GM23248 (cell line): ENCODE data around the gene KISS1R. TPM values are rescaled to one million over a fixed set of nuclear protein-coding genes. Genes with fewer than 3 reads are reported as not detected.
"Not testable (repeated sequence)": the region's sequence is repeated elsewhere in the genome, so short reads cannot be mapped to it uniquely, and the experiment has no call there.

Source experiments
- DNase-seq: peaks from one replicate; pipeline ENCODE4 v3.0.0-alpha.2; 2015
- H2AFZ ChIP-seq: fragments of 200-600 bp; sonication (generic); 2 replicates; pipeline ENCODE4 v1.6.1; 2016; ENCODE audit warnings: antibody characterized with exemption
- H3F3A ChIP-seq: fragments of 200-600 bp; sonication (generic); 2 replicates; pipeline ENCODE4 v1.6.1; 2016; ENCODE audit warnings: mild to moderate bottlenecking, antibody characterized with exemption, mixed run types; ENCODE audit not compliant: insufficient read depth
- H3K27ac ChIP-seq: fragments of 200-600 bp; sonication (generic); 2 replicates; pipeline ENCODE4 v1.5.1; 2016; ENCODE audit warnings: mild to moderate bottlenecking
- H3K27me3 ChIP-seq: fragments of 200-600 bp; sonication (generic); replicated peaks from 2 replicates; pipeline ENCODE4 v1.6.1; 2016; ENCODE audit warnings: mild to moderate bottlenecking; ENCODE audit not compliant: insufficient read depth
- H3K36me3 ChIP-seq: fragments of 200-600 bp; sonication (generic); 2 replicates; pipeline ENCODE4 v1.6.1; 2016; ENCODE audit warnings: low read depth, mild to moderate bottlenecking
- H3K4me1 ChIP-seq: fragments of 200-600 bp; sonication (generic); 2 replicates; pipeline ENCODE4 v1.6.1; 2016; ENCODE audit warnings: mild to moderate bottlenecking; ENCODE audit not compliant: insufficient read depth
- H3K4me2 ChIP-seq: fragments of 200-600 bp; sonication (generic); one replicate; pipeline ENCODE4 v1.6.1; 2016; ENCODE audit warnings: mild to moderate bottlenecking; ENCODE audit not compliant: unreplicated experiment
- H3K4me3 ChIP-seq: fragments of 200-600 bp; sonication (generic); 2 replicates; pipeline ENCODE4 v1.5.1; 2016; ENCODE audit warnings: mild to moderate bottlenecking
- H3K79me2 ChIP-seq: fragments of 200-600 bp; sonication (generic); 2 replicates; pipeline ENCODE4 v1.6.1; 2016; ENCODE audit warnings: mild to moderate bottlenecking; ENCODE audit not compliant: insufficient read depth
- H3K9ac ChIP-seq: fragments of 200-600 bp; sonication (generic); 2 replicates; pipeline ENCODE4 v1.6.1; 2016; ENCODE audit warnings: mild to moderate bottlenecking
- H3K9me2 ChIP-seq: fragments of 200-600 bp; sonication (generic); 2 replicates; pipeline ENCODE4 v1.6.1; 2016; ENCODE audit warnings: mixed run types, mild to moderate bottlenecking, moderate library complexity; ENCODE audit not compliant: insufficient read depth
- H3K9me3 ChIP-seq: fragments of 200-600 bp; sonication (generic); one replicate; pipeline ENCODE4 v1.6.1; 2017; ENCODE audit warnings: low read depth
- H4K20me1 ChIP-seq: fragments of 200-600 bp; sonication (generic); 2 replicates; pipeline ENCODE4 v1.6.0; 2016; ENCODE audit not compliant: insufficient read depth
- EZH2 ChIP-seq: fragments of 200-600 bp; sonication (generic); IDR thresholded peaks from 2 replicates; pipeline ENCODE4 v1.6.1; 2018; ENCODE audit warnings: antibody characterized with exemption, mild to moderate bottlenecking; ENCODE audit not compliant: insufficient read depth, poor library complexity, severe bottlenecking
- EZH2phosphoT487 ChIP-seq: fragments of 200-600 bp; sonication (generic); IDR thresholded peaks from 2 replicates; pipeline ENCODE4 v1.6.1; 2018; ENCODE audit warnings: antibody characterized with exemption, moderate library complexity, mild to moderate bottlenecking, low read depth; ENCODE audit not compliant: insufficient read depth
- WGBS, 2 experiments: methylation state at CpG; one replicate each; pipeline ENCODE4 v1.1.6; 2015 to 2017; ENCODE audit warnings: low lambda C conversion rate in 2 of 2, low coverage in 1 of 2; ENCODE audit errors: missing lambda C conversion rate in 2 of 2; 5-methylcytosine and 5-hydroxymethylcytosine counted together
- in situ Hi-C: fragments of 300-500 bp; cut with MboI; formaldehyde crosslinking; loops from 2 replicates; pipeline ENCODE4 v1.15.0; 2020
- polyA plus RNA-seq: library from polyadenylated mRNA; unstranded; fragments of >200 nt; fragmentation: Nextera tagmentation; extraction: Ambion mirVana; gene quantifications from 2 replicates; pipeline ENCODE4 v1.2.1, GENCODE V29; 2016
- total RNA-seq: library from RNA; depleted of rRNA; stranded (reverse); fragments of >200 nt; shearing (Covaris generic); gene quantifications from 2 replicates; pipeline ENCODE4 v1.2.3, GENCODE V29; 2014

The KISS1R gene
- total and polyA plus RNA-seq, 2 experiments from 2014 or later, result not detected

DNA sequence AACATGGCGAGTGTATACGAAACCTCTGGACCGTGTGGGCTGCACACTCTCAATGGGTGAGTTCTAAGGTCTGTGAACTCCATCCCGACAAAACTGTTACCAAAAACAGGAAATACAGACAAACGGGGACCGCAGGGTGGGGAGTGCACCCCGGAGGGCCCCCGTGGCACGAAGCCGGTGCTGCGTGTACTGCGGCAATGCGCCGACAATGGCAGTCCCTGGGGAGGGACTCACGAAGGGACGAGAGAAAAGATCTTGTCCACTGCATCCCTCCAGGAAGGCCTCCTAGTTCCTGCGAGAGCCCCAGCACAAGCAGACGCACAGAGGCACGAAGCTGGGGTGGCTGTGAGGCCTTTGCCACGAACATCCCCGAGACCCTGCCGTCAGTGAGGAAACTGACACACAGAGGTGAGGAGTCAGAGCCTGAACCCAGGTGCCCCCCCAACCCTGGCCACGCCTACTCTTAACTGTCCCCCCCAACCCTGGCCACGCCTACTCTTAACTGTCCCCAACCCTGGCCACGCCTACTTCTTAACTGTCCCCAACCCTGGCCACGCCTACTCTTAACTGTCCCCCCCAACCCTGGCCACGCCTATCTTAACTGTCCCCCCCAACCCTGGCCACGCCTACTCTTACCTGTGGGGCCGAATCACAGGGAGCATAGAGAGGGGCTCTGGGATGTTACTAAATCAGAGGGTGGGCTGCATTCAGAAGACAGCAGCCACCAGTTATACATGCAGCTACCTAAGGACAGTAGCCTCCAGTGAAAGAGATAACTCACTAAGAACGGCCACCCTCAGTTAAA, 28.4 kb upstream of the KISS1R start:
- 88 to 93% methylated on average over 26 to 30 of the region's 30 CpGs for WGBS, 2 experiments
- in situ Hi-C loops, result no loop called here

GRCh38 chr19:889662-890295, 27.4 kb upstream of the KISS1R start:
- H3K9me3 ChIP-seq, result no peaks in the 10 kb centered on the region
- H3K9me2 ChIP-seq, result no peaks in the 10 kb centered on the region
- TF ChIP-seq EZH2 (no peak), EZH2phosphoT487 (no peak)
- H2AFZ ChIP-seq, result no peak overlapping the region
- in situ Hi-C loops, result no loop called here
- no peaks in the 10 kb centered on the region for H3K36me3 ChIP-seq
- no peak overlapping the region for H3K4me3 ChIP-seq
- no peaks in the 10 kb centered on the region for H3K4me1 ChIP-seq
- WGBS, 2 experiments, result 92 to 93% methylated on average over 25 to 26 of the region's 26 CpGs
- H3K79me2 ChIP-seq, result peaks cover 24% of the 10 kb centered on the region
- H3K4me2 ChIP-seq, result no peak overlapping the region
- no peak overlapping the region for H3K27ac ChIP-seq
- no peak overlapping the region for H3K9ac ChIP-seq
- H3F3A ChIP-seq, result peaks cover 11% of the 10 kb centered on the region
- no peak for DNase-seq
- no peaks in the 10 kb centered on the region for H4K20me1 ChIP-seq
- H3K27me3 ChIP-seq, result no peaks in the 10 kb centered on the region

More for the DNA sequence above, 28.4 kb upstream of the KISS1R start:
- Histone ChIP-seq H3K4me3 (no peak overlapping the region), H3K9me2 (no peaks in the 10 kb centered on the region), H3K27me3 (no peaks in the 10 kb centered on the region), H4K20me1 (no peaks in the 10 kb centered on the region), H3K9me3 (no peaks in the 10 kb centered on the region), H2AFZ (no peak overlapping the region), H3K36me3 (no peaks in the 10 kb centered on the region), H3K79me2 (peaks cover 24% of the 10 kb centered on the region), H3F3A (peaks cover 3% of the 10 kb centered on the region), H3K27ac (no peak overlapping the region), H3K4me2 (no peak overlapping the region), H3K9ac (no peak overlapping the region), H3K4me1 (no peaks in the 10 kb centered on the region)
- DNase-seq, result no peak
- TF ChIP-seq EZH2phosphoT487 (no peak), EZH2 (no peak)

- WGBS, 2 experiments, result 89 to 90% methylated on average over 13 to 18 of the region's 18 CpGs
- TF ChIP-seq EZH2 (no peak), EZH2phosphoT487 (no peak)
- Histone ChIP-seq H3K27me3 (no peaks in the 10 kb centered on the region), H3K4me1 (no peaks in the 10 kb centered on the region), H3F3A (peaks cover 11% of the 10 kb centered on the region), H3K79me2 (peaks cover 24% of the 10 kb centered on the region), H3K9me3 (no peaks in the 10 kb centered on the region), H2AFZ (no peak overlapping the region), H3K4me3 (no peak overlapping the region), H3K9ac (no peak overlapping the region), H4K20me1 (no peaks in the 10 kb centered on the region), H3K27ac (no peak overlapping the region), H3K9me2 (no peaks in the 10 kb centered on the region), H3K4me2 (no peak overlapping the region), H3K36me3 (no peaks in the 10 kb centered on the region)
- in situ Hi-C loops, result no loop called here
- no peak for DNase-seq
These were observed 26.3 kb upstream of the KISS1R start for GRCh38 chr19:890831-891230.

- H3K9me2 ChIP-seq, H3K36me3 ChIP-seq, H3K4me1 ChIP-seq, DNase-seq, H3K27me3 ChIP-seq, H2AFZ ChIP-seq, in situ Hi-C loops, H4K20me1 ChIP-seq, H3K27ac ChIP-seq, H3K9me3 ChIP-seq: not testable (repeated sequence)
- Histone ChIP-seq H3K4me3 (peak overlapping the region; percentile 94), H3K4me2 (peak overlapping the region; percentile 88), H3K79me2 (peaks cover 21% of the 10 kb centered on the region), H3F3A (peaks cover 11% of the 10 kb centered on the region), H3K9ac (peak overlapping the region; percentile 90)
- 67 to 95% methylated on average over 10 to 50 of the region's 50 CpGs for WGBS, 2 experiments
These were observed 25.5 kb upstream of the KISS1R start for GRCh38 chr19:891421-892200.
